Panc1 (cell line): Measurements from ENCODE around the gene ZNF253.

Experiments used
- CTCF ChIP-seq: fragments of 450-650 bp; IDR thresholded peaks from 2 replicates; pipeline ENCODE4 v1.5.1; 2017; ENCODE audit warnings: mild to moderate bottlenecking
- POLR2AphosphoS5 ChIP-seq: IDR thresholded peaks from 2 replicates; pipeline ENCODE4 v1.6.1; 2012; ENCODE audit warnings: mild to moderate bottlenecking, low read depth, low read length, moderate library complexity
- REST ChIP-seq, 2 experiments: IDR thresholded peaks; 2 replicates each; pipeline ENCODE4 v1.6.1; 2011 to 2012; ENCODE audit warnings: low read depth in 2 of 2, control low read depth in 1 of 2, low read length in 1 of 2, mild to moderate bottlenecking in 1 of 2, moderate library complexity in 1 of 2; ENCODE audit not compliant: insufficient read depth in 1 of 2
- SIN3A ChIP-seq: IDR thresholded peaks from 2 replicates; pipeline ENCODE4 v1.6.1; 2012; ENCODE audit warnings: low read depth, mild to moderate bottlenecking, low read length, moderate library complexity, borderline replicate concordance; ENCODE audit not compliant: insufficient read depth

GRCh38 chr19:19866611-19867248 lies 1.0 kb downstream of the ZNF253 start:
- no peak for TF ChIP-seq REST (IDR thresholded peaks at IDR 0.05; ENCODE audit: insufficient read depth in 1 of 2, low read depth in 2 of 2, low read length in 1 of 2)
- no peak for TF ChIP-seq CTCF
- no peak for TF ChIP-seq SIN3A
- TF ChIP-seq POLR2AphosphoS5 = no peak
